Psoas muscle (tissue), 8 donors: Measurements from ENCODE around the gene ZBTB44. TPM values are rescaled to one million over a fixed set of nuclear protein-coding genes. Genes with fewer than 3 reads are reported as not detected.

Experiments
- ATAC-seq, 4 donors: fragments of 200-7000 bp; cut with Tn5 transposase; one replicate each; pipeline ENCODE4 v1.9.1; 2020; ENCODE audit warnings: moderate library complexity in 3 of 4, mild to moderate bottlenecking in 2 of 4
- DNase-seq, 2 donors: peaks; one replicate each; pipeline ENCODE4 v3.0.0-alpha.2; 2020
- H3K27ac ChIP-seq: fragments of 200-600 bp; one replicate; pipeline ENCODE4 v1.8.0; 2022
- H3K27me3 ChIP-seq, 3 donors: fragments of 200-600 bp in 1 of 3; one replicate each; pipeline versions ENCODE4 v1.6.1 to v1.8.0; 2013 to 2022; ENCODE audit warnings: low read length in 2 of 3, mild to moderate bottlenecking in 2 of 3, moderate library complexity in 1 of 3; ENCODE audit not compliant: insufficient read depth in 3 of 3
- H3K36me3 ChIP-seq, 2 donors: fragments of 200-600 bp in 1 of 2; one replicate each; pipeline versions ENCODE4 v1.6.1 to v1.8.0; 2013 to 2022; ENCODE audit warnings: low read depth in 1 of 2, mild to moderate bottlenecking in 1 of 2, moderate library complexity in 1 of 2; ENCODE audit not compliant: insufficient read depth in 1 of 2
- H3K4me1 ChIP-seq: fragments of 200-600 bp; one replicate; pipeline ENCODE4 v1.8.0; 2022
- H3K4me3 ChIP-seq: fragments of 200-600 bp; one replicate; pipeline ENCODE4 v1.8.0; 2022; ENCODE audit warnings: mild to moderate bottlenecking
- H3K9me3 ChIP-seq: fragments of 200-600 bp; one replicate; pipeline ENCODE4 v1.8.0; 2022
- CTCF ChIP-seq: fragments of 200-600 bp; IDR thresholded peaks from one replicate; pipeline ENCODE4 v1.8.0; 2022; ENCODE audit warnings: antibody characterized with exemption
- WGBS, 3 donors: extraction: QIAGEN DNeasy Blood & Tissue Kit; methylation state at CpG; one replicate each; pipeline versions ENCODE4 v1.1.6 to v1.1.7; 2013; 5-methylcytosine and 5-hydroxymethylcytosine counted together
- intact Hi-C, 2 donors: fragments of 100-400 bp; cut with DNase I; formaldehyde crosslinking; loops; one replicate each; pipeline versions ENCODE4 v1.11.0 to v1.14.2; 2022
- polyA plus RNA-seq, 3 donors: library from polyadenylated mRNA; stranded (reverse); fragments of 200-250 nt; gene quantifications; one replicate each; pipeline ENCODE4 v1.2.3, GENCODE V29; 2013
- total RNA-seq, 4 donors: library from RNA; stranded (reverse); fragmentation: NEBNext Ultra II Directional in 2 of 4; extraction: Animal tissue kit (Norgen Biotek cat#: 25700) in 2 of 4; gene quantifications; one replicate each; pipeline versions ENCODE4 v1.2.1 to v1.2.4, GENCODE V29; 2021 to 2023
- donor health status: healthy with polysubstance abuse.
- donor health status: DM: no; HTN: no; CAD: no; lungs with moderate emphysema.
- donor health status: Bipolar disorder and iron deficiency.
- donor health status: healthy.
- donor health status: DM: yes; HTN: yes; CAD: no.
- donor health status: DM: no; HTN: no; CAD: no.
- donor health status: DM: no; HTN: no; CAD: no.
- donor health status: DM: yes; HTN: yes; CAD: no.

ZBTB44 gene
- total and polyA plus RNA-seq, 7 donors = 8.6 to 77.2 (median 58.6) TPM

DNA sequence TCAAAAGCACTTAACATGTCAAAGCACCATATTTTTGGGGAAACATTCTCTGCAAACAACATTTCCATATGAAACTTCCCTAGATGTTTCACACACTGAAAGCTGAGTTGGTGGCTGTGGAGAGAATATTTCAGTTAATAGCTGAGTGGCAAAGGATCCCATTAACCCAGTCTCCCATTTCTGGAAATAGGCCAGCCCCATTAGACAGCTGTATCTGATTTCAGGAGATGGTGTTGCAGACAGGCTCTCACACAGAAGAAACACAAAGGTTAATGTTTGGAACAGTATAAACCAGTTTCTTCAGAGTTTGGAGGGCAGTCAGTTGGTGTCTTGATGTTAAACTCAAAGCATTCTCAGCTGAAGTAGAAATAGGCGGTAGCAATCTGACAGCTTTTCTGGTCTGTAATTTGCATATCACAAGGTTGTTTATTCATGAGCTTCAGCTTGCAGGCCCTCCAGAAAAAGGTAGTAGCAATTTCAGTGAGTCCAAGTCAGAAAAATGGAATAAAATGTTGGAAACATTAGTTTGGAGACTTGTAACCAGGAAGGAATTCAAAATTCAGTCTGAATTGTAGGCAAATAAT, 15.5 kb upstream of the ZBTB44 start:
- DNase-seq (no peak), ATAC-seq (no peak)
- no peak overlapping the region for H3K4me3 ChIP-seq
- no peaks in the 10 kb centered on the region for H3K9me3 ChIP-seq
- WGBS, 3 donors = 58 to 83% (median 67%) methylated on average over 1 of the region's 1 CpG
- H3K27ac ChIP-seq = no peak overlapping the region
- H3K36me3 ChIP-seq = no peaks in the 10 kb centered on the region
- H3K4me1 ChIP-seq = no peaks in the 10 kb centered on the region
- intact Hi-C loops = no loop called here
- no peak for TF ChIP-seq CTCF
- H3K27me3 ChIP-seq = no peaks in the 10 kb centered on the region

GRCh38 chr11:130328420-130328819, 13.7 kb upstream of the ZBTB44 start:
- DNase-seq (no peak), ATAC-seq (no peak)
- H3K4me3 ChIP-seq = no peak overlapping the region
- intact Hi-C loops = no loop called here
- WGBS, 3 donors = 94 to 98% (median 95%) methylated on average over 3 of the region's 3 CpGs
- no peak overlapping the region for H3K27ac ChIP-seq
- no peaks in the 10 kb centered on the region for H3K36me3 ChIP-seq
- H3K9me3 ChIP-seq = no peaks in the 10 kb centered on the region
- H3K4me1 ChIP-seq = no peaks in the 10 kb centered on the region
- TF ChIP-seq CTCF = no peak
- no peaks in the 10 kb centered on the region for H3K27me3 ChIP-seq

DNA sequence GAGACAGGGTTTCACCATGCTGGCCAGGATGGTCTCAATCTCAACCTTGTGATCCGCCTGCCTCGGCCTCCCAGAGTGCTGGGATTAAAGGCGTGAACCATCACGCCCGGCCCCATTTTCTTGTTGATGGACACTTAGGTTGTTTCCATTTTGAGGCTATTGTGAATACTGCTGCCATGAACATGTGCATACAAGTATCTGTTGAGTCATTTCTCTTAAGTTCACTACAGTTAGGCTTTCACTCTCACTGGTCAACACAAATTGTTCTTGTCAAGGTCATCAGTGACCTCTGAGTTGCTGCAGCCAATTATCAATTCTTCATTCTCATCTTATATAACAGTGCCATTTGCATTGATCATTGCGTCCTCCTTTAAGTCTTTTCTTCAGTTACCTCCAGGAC, 13.0 kb upstream of the ZBTB44 start:
- intact Hi-C loops = no loop called here
- Histone ChIP-seq H3K36me3 (no peaks in the 10 kb centered on the region), H3K9me3 (no peaks in the 10 kb centered on the region), H3K4me3 (no peak overlapping the region), H3K27ac (no peak overlapping the region), H3K27me3 (no peaks in the 10 kb centered on the region), H3K4me1 (no peaks in the 10 kb centered on the region)
- no peak for DNase-seq
- 87 to 99% (median 96%) methylated on average over 6 of the region's 6 CpGs for WGBS, 3 donors
- ATAC-seq = no peak
- no peak for TF ChIP-seq CTCF

DNA sequence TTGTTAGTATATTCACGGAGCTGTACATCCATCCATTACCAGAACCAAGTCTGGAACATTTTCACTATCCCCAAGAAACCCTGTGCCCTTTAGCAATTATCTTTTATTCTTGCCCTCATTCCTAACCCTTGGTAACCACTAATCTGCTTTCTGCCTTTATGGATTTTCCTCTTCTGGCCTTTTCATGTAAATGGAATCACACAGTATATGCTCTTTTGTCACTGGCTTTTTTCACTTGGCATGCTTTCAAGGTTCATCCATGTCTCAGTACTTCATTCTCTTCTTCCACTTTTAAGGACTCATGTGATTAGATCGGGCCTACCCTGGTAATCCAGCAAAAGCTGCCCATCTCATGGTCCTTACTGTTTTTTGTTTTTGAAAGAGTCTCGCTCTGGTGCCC, 11.0 kb upstream of the ZBTB44 start:
- no peak overlapping the region for H3K4me3 ChIP-seq
- H3K4me1 ChIP-seq = no peaks in the 10 kb centered on the region
- peaks cover 11% of the 10 kb centered on the region for H3K9me3 ChIP-seq
- no peaks in the 10 kb centered on the region for H3K36me3 ChIP-seq
- H3K27ac ChIP-seq = no peak overlapping the region
- intact Hi-C loops = no loop called here
- TF ChIP-seq CTCF = no peak
- ATAC-seq (no peak), DNase-seq (no peak)
- H3K27me3 ChIP-seq = no peaks in the 10 kb centered on the region
- WGBS, 3 donors = 88 to 94% (median 90%) methylated on average over 3 of the region's 3 CpGs
